ENCODE results near the gene EEFSEC. TPM values are rescaled to one million over a fixed set of nuclear protein-coding genes. Genes with fewer than 3 reads are reported as not detected.
A peak's percentile ranks its signal among the peaks of the same experiment; 100 is the strongest.

EEFSEC gene
- total RNA-seq, 1 experiment from 2014 or later = 9.5 TPM

DNA sequence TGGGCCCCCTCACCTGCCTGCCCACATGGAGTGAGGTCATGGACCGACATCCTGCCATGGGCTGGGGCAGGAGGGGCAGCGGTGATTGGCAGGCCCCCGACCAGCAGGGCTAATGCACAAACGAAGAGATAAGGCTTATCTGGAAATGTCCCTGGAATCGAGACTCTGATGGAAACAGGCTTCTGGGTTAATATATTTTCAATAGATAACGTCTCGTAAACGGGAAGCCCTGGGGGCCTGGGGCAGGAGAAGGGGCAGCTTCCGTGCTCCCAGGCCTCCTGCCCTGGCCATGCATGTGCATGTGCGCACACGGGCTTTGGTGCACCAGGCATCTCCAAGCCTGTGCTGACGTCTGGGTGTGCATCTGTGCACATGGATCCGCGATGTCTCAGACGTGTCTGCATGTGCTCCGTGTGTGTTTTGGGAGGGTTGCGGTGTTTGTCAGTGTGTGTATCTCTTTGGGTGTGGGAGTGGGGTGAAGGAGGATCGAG, 258.3 kb downstream of the EEFSEC start:
- Histone ChIP-seq H2BK12ac (ENCODE audit: insufficient read length, low read depth, low read length) (no peak overlapping the region), H3K18ac (ENCODE audit: insufficient read length, low read depth, low read length) (no peak overlapping the region), H3K4me1 (ENCODE audit: insufficient read depth, low read length) (no peaks in the 10 kb centered on the region; the same call in 1 of the 2 replicates), H3K79me2 (ENCODE audit: insufficient read depth, low read length) (no peaks in the 10 kb centered on the region), H4K5ac (ENCODE audit: insufficient read length, low read depth, low read length) (no peak overlapping the region), H3K4me2 (ENCODE audit: insufficient read depth, insufficient read length, low read length) (no peak overlapping the region), H3K27me3 (ENCODE audit: insufficient read depth, low read length) (no peaks in the 10 kb centered on the region), H3K23me2 (ENCODE audit: insufficient read length, low read depth, low read length, poor library complexity, severe bottlenecking) (no peaks in the 10 kb centered on the region), H3K9me3 (ENCODE audit: control insufficient read depth, low read depth, low read length) (no peaks in the 10 kb centered on the region), H2BK20ac (ENCODE audit: low read depth, low read length, poor library complexity, severe bottlenecking) (no peak overlapping the region), H4K8ac (replicated peaks; ENCODE audit: insufficient read length, low read depth, low read length) (no peak overlapping the region), H4K20me1 (ENCODE audit: control insufficient read depth, insufficient read depth, insufficient read length) (no peaks in the 10 kb centered on the region), H3K4ac (ENCODE audit: low read depth, low read length) (no peak overlapping the region), H3T11ph (ENCODE audit: low read length) (no peak overlapping the region), H3K9ac (ENCODE audit: extremely low read depth, insufficient read length, low read length) (no peak overlapping the region), H2AK5ac (ENCODE audit: insufficient read length, low read length) (no peak overlapping the region), H3K27ac (ENCODE audit: insufficient read length, low read depth, low read length) (no peak overlapping the region), H3K14ac (ENCODE audit: insufficient read depth, low read length) (no peak overlapping the region), H3K79me1 (ENCODE audit: insufficient read depth, low read depth, low read length, poor library complexity, severe bottlenecking) (no peaks in the 10 kb centered on the region), H4K91ac (ENCODE audit: insufficient read length, low read depth, low read length) (no peak overlapping the region), H2BK5ac (ENCODE audit: insufficient read length, low read length) (no peak overlapping the region), H2AFZ (ENCODE audit: low read length) (no peak overlapping the region), H2BK120ac (ENCODE audit: low read depth, low read length, poor library complexity, severe bottlenecking) (no peak overlapping the region), H3K56ac (ENCODE audit: insufficient read length, low read depth, low read length) (no peak overlapping the region), H3K23ac (ENCODE audit: insufficient read length, low read depth, low read length) (no peak overlapping the region), H2BK15ac (ENCODE audit: low read depth, low read length) (no peak overlapping the region)
- no CpG with 5 or more reads among the region's 18 CpGs for WGBS (ENCODE audit: extremely low coverage, insufficient read length, low lambda C conversion rate)
- DNase-seq = no peak
- H3K27me3 Mint-ChIP-seq (ENCODE audit: low read depth) = peaks cover 1% of the 10 kb centered on the region
- H3K4me1 Mint-ChIP-seq = peaks cover 16 to 50% of the 10 kb centered on the region in 2 experiments
- TF ChIP-seq, protein P1, sequence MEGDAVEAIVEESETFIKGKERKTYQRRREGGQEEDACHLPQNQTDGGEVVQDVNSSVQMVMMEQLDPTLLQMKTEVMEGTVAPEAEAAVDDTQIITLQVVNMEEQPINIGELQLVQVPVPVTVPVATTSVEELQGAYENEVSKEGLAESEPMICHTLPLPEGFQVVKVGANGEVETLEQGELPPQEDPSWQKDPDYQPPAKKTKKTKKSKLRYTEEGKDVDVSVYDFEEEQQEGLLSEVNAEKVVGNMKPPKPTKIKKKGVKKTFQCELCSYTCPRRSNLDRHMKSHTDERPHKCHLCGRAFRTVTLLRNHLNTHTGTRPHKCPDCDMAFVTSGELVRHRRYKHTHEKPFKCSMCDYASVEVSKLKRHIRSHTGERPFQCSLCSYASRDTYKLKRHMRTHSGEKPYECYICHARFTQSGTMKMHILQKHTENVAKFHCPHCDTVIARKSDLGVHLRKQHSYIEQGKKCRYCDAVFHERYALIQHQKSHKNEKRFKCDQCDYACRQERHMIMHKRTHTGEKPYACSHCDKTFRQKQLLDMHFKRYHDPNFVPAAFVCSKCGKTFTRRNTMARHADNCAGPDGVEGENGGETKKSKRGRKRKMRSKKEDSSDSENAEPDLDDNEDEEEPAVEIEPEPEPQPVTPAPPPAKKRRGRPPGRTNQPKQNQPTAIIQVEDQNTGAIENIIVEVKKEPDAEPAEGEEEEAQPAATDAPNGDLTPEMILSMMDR (conservative IDR thresholded peaks at IDR 0.05) = no peak
- H3K27ac Mint-ChIP-seq = 0 out of 7 replicates have a peak overlapping the region, but pooled peaks of 1 of the 3 experiments have one; percentile 33
- H3K9me3 Mint-ChIP-seq = no peaks in the 10 kb centered on the region; a peak in 1 of 5 replicates
- no peak overlapping the region; a peak in 1 of 5 replicates for H3K4me3 Mint-ChIP-seq
- H3K36me3 Mint-ChIP-seq (ENCODE audit: insufficient read depth in 1 of 3, low read depth in 3 of 3) = peaks cover 0 to 2% (median 0%) of the 10 kb centered on the region in 3 experiments; a peak in 1 of 7 replicates
